Lung (tissue), 12 donors: ENCODE results near the gene KCNAB2. TPM values are rescaled to one million over a fixed set of nuclear protein-coding genes. Genes with fewer than 3 reads are reported as not detected.

Experiments
- ATAC-seq: fragments of 200-7000 bp; cut with Tn5 transposase; one replicate; pipeline ENCODE4 v1.9.1; 2020; ENCODE audit warnings: moderate number of reproducible peaks; ENCODE audit not compliant: insufficient read depth, low FRiP score
- DNase-seq, 3 donors: peaks; one replicate each; pipeline ENCODE4 v3.0.0-alpha.2; 2013 to 2017
- H3K27ac ChIP-seq, 2 donors: one replicate each; pipeline ENCODE4 v1.5.1; 2013; ENCODE audit warnings: mild to moderate bottlenecking in 2 of 2, moderate library complexity in 2 of 2, control low read depth in 1 of 2, inconsistent platforms in 1 of 2, low read depth in 1 of 2, low read length in 1 of 2
- H3K27me3 ChIP-seq, 3 donors: one replicate each; pipeline ENCODE4 v1.5.1; 2013; ENCODE audit warnings: low read length in 2 of 3; ENCODE audit not compliant: control insufficient read depth in 3 of 3, insufficient read depth in 3 of 3
- H3K36me3 ChIP-seq, 4 donors: one replicate each; pipeline ENCODE4 v1.5.1; 2013; ENCODE audit warnings: low read length in 4 of 4, mild to moderate bottlenecking in 1 of 4, moderate library complexity in 1 of 4; ENCODE audit not compliant: control insufficient read depth in 4 of 4, insufficient read depth in 4 of 4
- H3K4me1 ChIP-seq, 5 donors: one replicate each; pipeline ENCODE4 v1.5.1; 2013; ENCODE audit warnings: low read length in 5 of 5, mild to moderate bottlenecking in 2 of 5, moderate library complexity in 1 of 5; ENCODE audit not compliant: control insufficient read depth in 5 of 5, insufficient read depth in 5 of 5
- H3K4me3 ChIP-seq: one replicate; pipeline ENCODE4 v1.5.1; 2013; ENCODE audit warnings: mild to moderate bottlenecking, control low read depth, moderate library complexity
- H3K9ac ChIP-seq, 2 donors: one replicate each; pipeline ENCODE4 v1.5.1; 2013; ENCODE audit warnings: low read length in 2 of 2, control low read depth in 1 of 2; ENCODE audit not compliant: insufficient read depth in 1 of 2
- H3K9me3 ChIP-seq, 4 donors: one replicate each; pipeline ENCODE4 v1.5.1; 2013; ENCODE audit warnings: low read length in 3 of 4, mild to moderate bottlenecking in 1 of 4, moderate library complexity in 1 of 4; ENCODE audit not compliant: control insufficient read depth in 4 of 4, insufficient read depth in 3 of 4
- WGBS, 2 donors: extraction: QIAGEN DNeasy Blood & Tissue Kit; methylation state at CpG; one replicate each; pipeline ENCODE4 v1.1.7; 2013; 5-methylcytosine and 5-hydroxymethylcytosine counted together
- polyA plus RNA-seq, 2 donors: library from polyadenylated mRNA; stranded (reverse); fragments of 200-250 nt; gene quantifications; one replicate each; pipeline ENCODE4 v1.2.1, GENCODE V29; 2013
- total RNA-seq, 2 donors: library from RNA; depleted of rRNA in 1 of 2; stranded (reverse); fragments of >200 nt in 1 of 2; gene quantifications; one replicate each; pipeline ENCODE4 v1.2.1, GENCODE V29; 2014 to 2021
- TF ChIP-seq, protein P1 (sequence below): IDR thresholded peaks from 2 replicates; pipeline ENCODE4 v1.5.1; 2012; ENCODE audit warnings: mild to moderate bottlenecking; ENCODE audit errors: control extremely low read depth, extremely low read depth
- donor health status: control.
- donor health status: control.
- donor health status: Bipolar disorder and iron deficiency.
- donor health status: healthy.
- donor health status: DM: yes; HTN: yes; CAD: no.

KCNAB2 gene
- total and polyA plus RNA-seq, 4 donors: 13.7 to 86.4 (median 45.5) TPM

DNA sequence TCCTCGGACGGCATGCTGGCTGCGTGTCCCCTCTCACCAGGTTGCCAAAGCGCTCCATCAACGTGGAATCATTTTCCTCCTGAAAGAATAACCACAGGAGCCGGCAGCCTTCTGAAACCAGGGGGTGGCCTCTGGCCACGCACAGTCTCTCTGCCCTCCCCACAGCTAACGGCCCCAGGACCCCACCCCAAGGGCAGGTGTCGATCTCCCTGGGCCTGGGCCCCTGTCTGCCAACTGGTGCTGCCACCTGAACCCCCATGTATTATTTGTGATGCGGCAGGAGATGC, 46.1 kb downstream of the KCNAB2 start:
- WGBS, 2 donors: 87 to 93% methylated on average over 10 of the region's 10 CpGs

DNA sequence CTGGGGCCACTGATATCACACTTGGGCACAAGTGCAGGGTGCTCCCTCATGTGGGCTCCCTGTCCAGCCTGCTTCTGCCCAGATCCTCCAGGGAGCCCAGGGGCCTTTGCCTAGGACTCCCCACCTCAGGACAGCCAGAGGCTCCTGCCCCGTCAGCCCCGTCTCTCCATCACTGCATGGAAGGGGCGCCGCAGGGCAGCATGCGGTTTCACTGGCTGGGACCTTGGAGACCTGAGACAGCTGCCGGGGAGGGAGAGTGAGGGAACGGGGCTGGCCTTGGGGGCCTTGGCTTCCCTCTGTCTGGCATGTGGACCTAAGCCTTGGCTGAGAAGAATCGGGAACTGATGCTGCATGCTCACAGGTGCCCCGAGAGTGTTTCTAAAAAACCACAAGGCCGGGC, 46.5 kb downstream of the KCNAB2 start:
- no peak for DNase-seq
- ATAC-seq: no peak
- Histone ChIP-seq H3K27me3 (peaks cover 0 to 3% (median 0%) of the 10 kb centered on the region in 3 donors), H3K9me3 (no peaks in the 10 kb centered on the region), H3K4me3 (no peak overlapping the region), H3K36me3 (peaks cover 0 to 10% (median 0%) of the 10 kb centered on the region in 4 donors), H3K4me1 (no peaks in the 10 kb centered on the region), H3K27ac (no peak overlapping the region), H3K9ac (no peak overlapping the region)
- TF ChIP-seq, protein P1, sequence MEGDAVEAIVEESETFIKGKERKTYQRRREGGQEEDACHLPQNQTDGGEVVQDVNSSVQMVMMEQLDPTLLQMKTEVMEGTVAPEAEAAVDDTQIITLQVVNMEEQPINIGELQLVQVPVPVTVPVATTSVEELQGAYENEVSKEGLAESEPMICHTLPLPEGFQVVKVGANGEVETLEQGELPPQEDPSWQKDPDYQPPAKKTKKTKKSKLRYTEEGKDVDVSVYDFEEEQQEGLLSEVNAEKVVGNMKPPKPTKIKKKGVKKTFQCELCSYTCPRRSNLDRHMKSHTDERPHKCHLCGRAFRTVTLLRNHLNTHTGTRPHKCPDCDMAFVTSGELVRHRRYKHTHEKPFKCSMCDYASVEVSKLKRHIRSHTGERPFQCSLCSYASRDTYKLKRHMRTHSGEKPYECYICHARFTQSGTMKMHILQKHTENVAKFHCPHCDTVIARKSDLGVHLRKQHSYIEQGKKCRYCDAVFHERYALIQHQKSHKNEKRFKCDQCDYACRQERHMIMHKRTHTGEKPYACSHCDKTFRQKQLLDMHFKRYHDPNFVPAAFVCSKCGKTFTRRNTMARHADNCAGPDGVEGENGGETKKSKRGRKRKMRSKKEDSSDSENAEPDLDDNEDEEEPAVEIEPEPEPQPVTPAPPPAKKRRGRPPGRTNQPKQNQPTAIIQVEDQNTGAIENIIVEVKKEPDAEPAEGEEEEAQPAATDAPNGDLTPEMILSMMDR: no peak
- WGBS, 2 donors: 88 to 90% methylated on average over 10 of the region's 10 CpGs

More for the DNA sequence above, 46.1 kb downstream of the KCNAB2 start:
- DNase-seq: no peak
- TF ChIP-seq, protein P1: no peak
- no peak overlapping the region for H3K9ac ChIP-seq
- no peaks in the 10 kb centered on the region for H3K4me1 ChIP-seq
- H3K36me3 ChIP-seq: peaks cover 0 to 10% (median 0%) of the 10 kb centered on the region in 4 donors
- no peak overlapping the region for H3K27ac ChIP-seq
- ATAC-seq: no peak
- H3K27me3 ChIP-seq: peaks cover 0 to 3% (median 0%) of the 10 kb centered on the region in 3 donors
- H3K9me3 ChIP-seq: no peaks in the 10 kb centered on the region
- H3K4me3 ChIP-seq: no peak overlapping the region

GRCh38 chr1:6093071-6093470, 47.4 kb downstream of the KCNAB2 start:
- Histone ChIP-seq H3K4me3 (no peak overlapping the region), H3K4me1 (no peaks in the 10 kb centered on the region), H3K27me3 (peaks cover 0 to 3% (median 0%) of the 10 kb centered on the region in 3 donors), H3K9me3 (no peaks in the 10 kb centered on the region), H3K27ac (no peak overlapping the region), H3K9ac (no peak overlapping the region), H3K36me3 (peaks cover 0 to 10% (median 0%) of the 10 kb centered on the region in 4 donors)
- ATAC-seq: no peak
- TF ChIP-seq, protein P1: no peak
- DNase-seq: no peak
- 81 to 89% methylated on average over 10 of the region's 10 CpGs for WGBS, 2 donors

- H3K36me3 ChIP-seq: peaks cover 0 to 10% (median 0%) of the 10 kb centered on the region in 4 donors
- H3K27me3 ChIP-seq: peaks cover 0 to 3% (median 0%) of the 10 kb centered on the region in 3 donors
- H3K9me3 ChIP-seq: no peaks in the 10 kb centered on the region
- H3K4me3 ChIP-seq: no peak overlapping the region
- no peak overlapping the region for H3K9ac ChIP-seq
- 88 to 92% methylated on average over 9 of the region's 9 CpGs for WGBS, 2 donors
- DNase-seq: no peak
- no peaks in the 10 kb centered on the region for H3K4me1 ChIP-seq
- no peak overlapping the region for H3K27ac ChIP-seq
- TF ChIP-seq, protein P1: no peak
- ATAC-seq: no peak
Measured at GRCh38 chr1:6093611-6094010, 47.9 kb downstream of the KCNAB2 start.
